LNCaP clone FGC (cell line): ENCODE results near the gene IL1RAPL1.

Experiments used
- DNase-seq: peaks from one replicate; pipeline ENCODE4 v3.0.0-alpha.2; 2011; ENCODE audit warnings: low read depth
- H3K4me3 ChIP-seq: 2 replicates; pipeline ENCODE4 v1.5.1; 2011; ENCODE audit warnings: mild to moderate bottlenecking, low read depth, low read length, control low read depth
- CTCF ChIP-seq: IDR thresholded peaks from 2 replicates; pipeline ENCODE4 v1.5.1; 2012; ENCODE audit warnings: mild to moderate bottlenecking; ENCODE audit not compliant: control insufficient read depth, insufficient read depth; ENCODE audit errors: extremely low read depth

The IL1RAPL1 gene

GRCh38 chrX:29431895-29432294, 844.6 kb downstream of the IL1RAPL1 start:
- no peak for DNase-seq
- TF ChIP-seq CTCF, result no peak

DNA sequence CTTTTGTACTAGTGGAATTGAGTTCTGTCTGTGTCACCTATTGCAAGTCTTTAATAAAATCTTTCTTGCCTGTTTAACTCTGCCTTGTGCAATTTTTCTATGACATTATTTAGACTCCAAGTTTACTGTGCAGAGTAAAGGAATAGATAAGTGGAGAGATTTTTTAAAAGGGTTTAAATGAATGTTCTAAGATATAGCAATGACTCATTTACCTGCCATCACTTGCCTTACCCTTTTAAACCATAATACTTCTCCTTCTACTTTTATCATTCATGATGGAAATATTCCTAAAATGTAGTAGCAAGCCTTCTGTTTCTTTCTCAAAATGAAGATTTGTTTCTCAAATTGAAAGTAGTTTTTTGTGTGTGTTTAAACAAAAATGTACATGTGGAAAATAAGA, 845.3 kb downstream of the IL1RAPL1 start:
- no peak for DNase-seq
- H3K4me3 ChIP-seq, result no peak overlapping the region
- TF ChIP-seq CTCF, result no peak

More at GRCh38 chrX:29431895-29432294, 844.6 kb downstream of the IL1RAPL1 start:
- no peak overlapping the region for H3K4me3 ChIP-seq

GRCh38 chrX:29434939-29435338, 847.7 kb downstream of the IL1RAPL1 start:
- no peak for TF ChIP-seq CTCF
- no peak overlapping the region for H3K4me3 ChIP-seq
- no peak for DNase-seq

- TF ChIP-seq CTCF, result no peak
- H3K4me3 ChIP-seq, result no peak overlapping the region
- no peak for DNase-seq
Measured at GRCh38 chrX:29435396-29435795, 848.1 kb downstream of the IL1RAPL1 start.

GRCh38 chrX:29447867-29448266, 860.6 kb downstream of the IL1RAPL1 start:
- no peak for DNase-seq

GRCh38 chrX:29453333-29453732, 866.1 kb downstream of the IL1RAPL1 start:
- no peak overlapping the region for H3K4me3 ChIP-seq
- DNase-seq, result no peak
- no peak for TF ChIP-seq CTCF

More at GRCh38 chrX:29447867-29448266, 860.6 kb downstream of the IL1RAPL1 start:
- H3K4me3 ChIP-seq, result no peak overlapping the region
- TF ChIP-seq CTCF, result no peak

DNA sequence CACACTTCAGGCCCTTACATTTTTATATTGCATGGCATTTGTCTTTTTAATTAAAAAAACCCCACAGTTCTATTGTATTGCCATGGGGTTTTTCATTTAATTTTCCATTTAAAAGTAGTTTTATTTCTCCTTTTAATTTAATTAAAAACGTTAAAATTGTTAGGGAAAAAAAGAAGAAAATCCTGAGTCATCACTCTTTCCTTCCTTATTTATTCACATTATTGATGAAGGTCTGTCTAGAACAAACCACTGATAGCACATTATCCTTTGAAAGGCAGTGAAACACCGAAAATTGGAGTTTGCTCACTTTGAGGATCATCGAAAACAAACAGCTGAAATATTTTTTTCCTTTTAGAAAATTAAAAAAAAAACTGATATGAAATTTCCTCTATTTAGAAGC, 868.5 kb downstream of the IL1RAPL1 start:
- no peak overlapping the region for H3K4me3 ChIP-seq
- no peak for TF ChIP-seq CTCF
- DNase-seq, result no peak
